Measurements from ENCODE around the gene DDX18.

Gene DDX18

GRCh38 chr2:117875786-117876185 is 61.3 kb downstream of the DDX18 start:
- no peak for DNase-seq (ENCODE audit: low spot score)
- in situ Hi-C loops (cut with MboI; ENCODE audit: low sequenced_read_pairs, unreplicated experiment) = no loop called here
- TF ChIP-seq CTCF (IDR thresholded peaks at IDR 0.05; ENCODE audit: borderline replicate concordance, control extremely low read depth, extremely low read depth, insufficient read depth, missing control alignments) = no peak

GRCh38 chr2:117879003-117879402 is 64.5 kb downstream of the DDX18 start:
- TF ChIP-seq CTCF (IDR thresholded peaks at IDR 0.05; ENCODE audit: borderline replicate concordance, control extremely low read depth, extremely low read depth, insufficient read depth, missing control alignments) = no peak
- DNase-seq (ENCODE audit: low spot score) = no peak
- in situ Hi-C loops (cut with MboI; ENCODE audit: low sequenced_read_pairs, unreplicated experiment) = no loop called here
